GM18858 (cell line): ENCODE results near the gene CFAP46.

Experiments used
- ATAC-seq: cut with Tn5 transposase; IDR thresholded peaks from one replicate; pipeline ENCODE4 v1.9.1; 2021; ENCODE audit not compliant: unreplicated experiment

The CFAP46 gene

GRCh38 chr10:132942101-132943057 lies at the start of gene CFAP46:
TSS of gene CFAP46 (minus strand) at chr10:132942570. CDS start at chr10:132942484, 86 bp downstream.
- no peak for ATAC-seq

GRCh38 chr10:132991706-132992432 lies 49.5 kb upstream of the CFAP46 start:
- no peak for ATAC-seq

- no peak for ATAC-seq
Observed at GRCh38 chr10:132990684-132991545, 48.5 kb upstream of the CFAP46 start.

- ATAC-seq, result no peak
Observed at GRCh38 chr10:132989476-132990415, 47.4 kb upstream of the CFAP46 start.

GRCh38 chr10:132988988-132989387 lies 46.6 kb upstream of the CFAP46 start:
- ATAC-seq, result no peak

- ATAC-seq, result no peak
Observed at GRCh38 chr10:132987671-132988571, 45.6 kb upstream of the CFAP46 start.

DNA sequence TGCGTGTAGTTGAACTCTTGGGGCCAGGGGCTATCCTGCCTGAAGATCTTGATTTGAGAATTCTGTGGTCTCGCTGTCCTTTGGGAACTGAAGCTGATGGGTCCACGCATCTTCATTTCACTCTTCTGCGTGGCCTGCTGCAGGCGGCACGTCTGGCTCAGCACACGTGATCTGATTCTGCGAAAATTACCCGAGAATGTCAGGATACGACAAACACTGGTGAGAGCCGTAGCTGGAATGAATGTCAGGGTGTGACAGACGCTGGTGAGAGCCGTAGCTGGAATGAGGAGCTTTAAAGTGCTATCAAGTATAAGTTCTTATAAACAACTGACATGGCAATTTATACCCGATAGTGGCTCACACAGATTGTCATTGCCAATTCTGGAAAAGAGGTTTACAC lies 44.6 kb upstream of the CFAP46 start:
- ATAC-seq, result no peak

DNA sequence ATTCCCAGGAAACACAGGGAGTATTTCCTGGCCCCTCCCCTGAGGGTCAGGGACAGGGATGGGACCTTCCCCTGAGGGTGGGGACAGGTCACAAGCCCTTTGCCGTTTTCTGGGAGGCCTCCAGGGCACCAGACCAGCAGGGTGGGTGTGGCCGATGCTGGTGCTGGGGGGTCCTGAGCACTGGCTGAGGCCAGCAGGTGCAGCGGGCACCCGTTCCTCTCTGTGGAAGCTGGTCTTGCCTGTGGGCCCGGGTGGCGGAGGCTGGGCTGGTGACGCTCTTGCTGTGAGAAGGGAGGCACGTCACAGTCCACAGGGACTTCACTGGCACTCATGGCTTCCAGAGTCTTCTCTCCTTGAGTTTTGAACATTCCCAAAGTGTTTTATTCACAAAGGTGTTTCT lies 44.2 kb upstream of the CFAP46 start:
- no peak for ATAC-seq

- ATAC-seq, result no peak
Observed at GRCh38 chr10:132986076-132986475, 43.7 kb upstream of the CFAP46 start.

GRCh38 chr10:132985546-132985900 lies 43.2 kb upstream of the CFAP46 start:
- no peak for ATAC-seq

GRCh38 chr10:132984801-132985545 lies 42.6 kb upstream of the CFAP46 start:
- ATAC-seq, result no peak

- no peak for ATAC-seq
Observed at GRCh38 chr10:132984008-132984295, 41.6 kb upstream of the CFAP46 start.

DNA sequence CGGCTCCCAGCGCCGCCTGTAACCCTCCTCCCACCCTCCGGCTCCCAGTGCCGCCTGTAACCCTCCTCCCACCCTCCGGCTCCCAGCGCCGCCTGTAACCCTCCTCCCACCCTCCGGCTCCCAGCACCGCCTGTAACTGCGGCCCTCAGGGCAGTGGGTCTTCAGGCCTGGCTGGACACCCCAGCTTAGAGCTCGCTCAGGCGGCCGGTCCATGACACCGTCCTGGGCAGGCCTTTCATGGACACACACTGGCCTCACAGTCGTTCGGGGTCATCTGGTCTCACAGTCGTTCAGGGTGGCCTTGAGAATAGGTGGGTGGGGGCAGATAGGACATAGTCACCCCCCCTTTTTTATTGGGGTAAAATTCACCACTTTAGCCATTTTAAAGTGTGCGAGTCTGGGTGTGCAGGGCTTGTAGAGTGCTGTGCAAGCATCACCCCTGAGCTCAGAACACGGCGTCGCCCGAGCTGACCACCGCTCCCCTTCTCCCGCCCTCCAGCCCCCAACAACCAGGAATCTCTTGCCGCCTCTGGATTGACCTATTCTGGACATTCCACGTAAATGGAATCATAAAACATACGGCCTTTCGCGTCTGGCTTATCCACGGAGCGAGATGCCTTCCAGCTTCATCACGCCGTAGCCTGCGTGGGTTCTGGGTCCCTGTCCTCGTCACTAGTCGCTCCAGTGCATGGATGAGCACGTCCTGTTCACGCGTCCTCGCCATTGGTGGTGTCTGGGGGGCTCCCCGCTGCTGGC lies 41.1 kb upstream of the CFAP46 start:
- no peak for ATAC-seq

- ATAC-seq, result no peak
Observed at GRCh38 chr10:132982301-132982989, 40.1 kb upstream of the CFAP46 start.

DNA sequence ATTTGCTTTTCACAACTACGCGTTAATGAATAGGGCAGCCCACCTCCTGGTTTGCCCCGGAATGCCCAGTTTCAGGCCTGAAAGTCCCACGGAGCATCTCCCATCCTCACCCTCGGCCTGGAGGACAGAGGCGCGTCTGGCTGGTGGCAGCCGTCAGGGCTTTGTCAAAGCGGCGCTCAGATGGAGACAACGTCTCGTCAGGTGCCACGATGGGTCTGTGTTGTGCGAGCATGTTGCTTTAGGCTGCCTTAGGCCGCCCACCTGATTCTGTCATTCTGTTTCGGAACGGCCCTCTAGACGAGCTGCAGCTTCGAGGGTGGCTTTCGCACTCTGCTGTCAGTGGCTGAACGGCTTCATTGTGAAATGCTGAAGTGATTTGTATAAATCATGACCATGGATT lies 39.4 kb upstream of the CFAP46 start:
- ATAC-seq, result no peak

GRCh38 chr10:132981173-132981555 lies 38.8 kb upstream of the CFAP46 start:
- no peak for ATAC-seq

GRCh38 chr10:132980426-132981172 lies 38.2 kb upstream of the CFAP46 start:
- no peak for ATAC-seq
